HG03066 (cell line): ENCODE results near the gene COX4I1.
"Not testable (repeated sequence)": the region's sequence is repeated elsewhere in the genome, so short reads cannot be mapped to it uniquely, and the experiment has no call there.

Source experiments
- ATAC-seq: cut with Tn5 transposase; IDR thresholded peaks from one replicate; pipeline ENCODE4 v1.9.1; 2021; ENCODE audit warnings: low read depth; ENCODE audit not compliant: unreplicated experiment

COX4I1 gene

GRCh38 chr16:85821390-85822135 lies 22.1 kb downstream of the COX4I1 start:
- no peak for ATAC-seq

- no peak for ATAC-seq
Measured at GRCh38 chr16:85822145-85822544, 22.6 kb downstream of the COX4I1 start.

- no peak for ATAC-seq
Measured at GRCh38 chr16:85823328-85823920, 23.9 kb downstream of the COX4I1 start.

- ATAC-seq: no peak
Measured at GRCh38 chr16:85824161-85825135, 25.0 kb downstream of the COX4I1 start.

GRCh38 chr16:85825326-85825725 lies 25.8 kb downstream of the COX4I1 start:
- ATAC-seq: no peak

- ATAC-seq: no peak
Measured at GRCh38 chr16:85826686-85827247, 27.3 kb downstream of the COX4I1 start.

- no peak for ATAC-seq
Measured at GRCh38 chr16:85828166-85828565, 28.7 kb downstream of the COX4I1 start.

GRCh38 chr16:85829171-85829719 lies 29.8 kb downstream of the COX4I1 start:
- ATAC-seq: no peak

- no peak for ATAC-seq
Measured at GRCh38 chr16:85829751-85830445, 30.4 kb downstream of the COX4I1 start.

- no peak for ATAC-seq
Measured at GRCh38 chr16:85830821-85831220, 31.3 kb downstream of the COX4I1 start.

- no peak for ATAC-seq
Measured at GRCh38 chr16:85832570-85833218, 33.2 kb downstream of the COX4I1 start.

GRCh38 chr16:85833219-85833920 lies 33.9 kb downstream of the COX4I1 start:
- ATAC-seq: no peak

GRCh38 chr16:85834741-85835140 lies 35.2 kb downstream of the COX4I1 start:
- ATAC-seq: no peak

GRCh38 chr16:85835227-85835751 lies 35.8 kb downstream of the COX4I1 start:
- ATAC-seq: no peak

GRCh38 chr16:85835956-85836705 lies 36.6 kb downstream of the COX4I1 start:
- no peak for ATAC-seq

GRCh38 chr16:85836706-85837582 lies 37.4 kb downstream of the COX4I1 start:
- ATAC-seq: no peak

- not testable (repeated sequence) for ATAC-seq
Measured at GRCh38 chr16:85837654-85838053, 38.2 kb downstream of the COX4I1 start.
